Uterus (tissue), 4 donors: Measurements from ENCODE around the gene ZSCAN22. TPM values are rescaled to one million over a fixed set of nuclear protein-coding genes. Genes with fewer than 3 reads are reported as not detected.

ENCODE experiments used
- DNase-seq, 2 donors: peaks; one replicate each; pipeline ENCODE4 v3.0.0-alpha.2; 2019 to 2020
- H3K27ac ChIP-seq, 2 donors: fragments of 200-600 bp; sonication (generic); 1 replicate in 1 of 2; 2 replicates in 1 of 2; pipeline ENCODE4 v1.5.1; 2016 to 2018
- H3K27me3 ChIP-seq, 2 donors: fragments of 200-600 bp; sonication (generic); one replicate each; pipeline ENCODE4 v1.5.1; 2018 to 2019; ENCODE audit warnings: control low read depth in 1 of 2
- H3K36me3 ChIP-seq, 2 donors: fragments of 200-600 bp; sonication (generic); one replicate each; pipeline ENCODE4 v1.5.1; 2019; ENCODE audit warnings: control low read depth in 1 of 2
- H3K4me1 ChIP-seq, 2 donors: fragments of 200-600 bp; sonication (generic); one replicate each; pipeline ENCODE4 v1.5.1; 2018 to 2019; ENCODE audit warnings: control low read depth in 1 of 2
- H3K4me3 ChIP-seq, 2 donors: fragments of 200-600 bp; sonication (generic); 1 replicate in 1 of 2; 2 replicates in 1 of 2; pipeline ENCODE4 v1.5.1; 2018 to 2019; ENCODE audit warnings: mild to moderate bottlenecking in 1 of 2
- H3K9me3 ChIP-seq, 2 donors: fragments of 200-600 bp; sonication (generic); one replicate each; pipeline ENCODE4 v1.5.1; 2019; ENCODE audit warnings: control low read depth in 1 of 2
- POLR2A ChIP-seq, 2 donors: fragments of 450-650 bp; IDR thresholded peaks; one replicate each; pipeline ENCODE4 v1.6.1; 2016; ENCODE audit warnings: antibody characterized with exemption in 2 of 2, mild to moderate bottlenecking in 1 of 2, moderate library complexity in 1 of 2
- intact Hi-C: fragments of 100-400 bp; cut with DNase I; formaldehyde crosslinking; loops from one replicate; pipeline ENCODE4 v1.15.1; 2023; ENCODE audit warnings: low total_unique reads
- total RNA-seq, 4 donors: library from RNA; depleted of rRNA in 3 of 4; stranded (reverse); fragments of >200 nt in 3 of 4; gene quantifications; one replicate each; pipeline versions ENCODE4 v1.1.0 to v1.2.4, GENCODE V29; 2014 to 2023
- TF ChIP-seq, protein P1 (sequence below), 4 experiments: fragments of 200-600 bp in 2 of 4; fragments of 450-650 bp in 2 of 4; sonication (generic) in 2 of 4; IDR thresholded peaks; one replicate each; pipeline ENCODE4 v1.5.1; 2016 to 2019; ENCODE audit warnings: antibody characterized with exemption in 4 of 4, mild to moderate bottlenecking in 2 of 4, moderate library complexity in 1 of 4
- donor health status: DM: yes; HTN: yes; CAD: no.

Gene ZSCAN22
- total RNA-seq, 4 donors from 2014 or later = 3.9 to 5.1 (median 4.6) TPM

DNA sequence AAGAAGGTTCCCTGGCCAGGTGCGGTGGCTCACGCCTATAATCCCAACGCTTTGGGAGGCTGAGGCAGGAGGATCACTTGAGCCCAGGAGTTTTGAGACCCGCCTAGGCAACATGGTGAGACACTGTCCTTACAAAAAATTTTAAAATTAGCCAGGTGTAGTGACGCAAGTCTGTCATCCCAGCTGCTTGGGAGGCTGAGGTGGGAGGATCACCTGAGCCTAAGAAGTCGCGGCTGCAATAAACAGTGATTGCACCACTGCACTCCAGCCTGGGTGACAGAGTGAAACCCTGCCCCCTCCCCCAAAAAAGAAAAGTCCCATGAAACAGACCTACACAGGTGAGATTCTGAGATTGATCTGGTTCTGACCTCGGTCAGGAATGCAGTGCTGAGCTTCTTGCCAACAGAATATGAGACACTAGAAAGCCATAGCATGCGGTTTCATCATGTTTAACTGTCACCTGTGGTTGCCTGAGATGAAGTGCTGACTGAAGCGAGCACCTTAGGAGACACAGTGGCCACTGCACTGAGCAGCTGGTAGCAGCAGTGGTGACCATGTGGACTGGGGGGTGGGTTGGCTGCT lies 28.5 kb downstream of the ZSCAN22 start:
- no peaks in the 10 kb centered on the region for H3K27me3 ChIP-seq
- H3K9me3 ChIP-seq = no peaks in the 10 kb centered on the region
- no peak for DNase-seq
- H3K4me3 ChIP-seq = no peak overlapping the region
- TF ChIP-seq, protein P1, sequence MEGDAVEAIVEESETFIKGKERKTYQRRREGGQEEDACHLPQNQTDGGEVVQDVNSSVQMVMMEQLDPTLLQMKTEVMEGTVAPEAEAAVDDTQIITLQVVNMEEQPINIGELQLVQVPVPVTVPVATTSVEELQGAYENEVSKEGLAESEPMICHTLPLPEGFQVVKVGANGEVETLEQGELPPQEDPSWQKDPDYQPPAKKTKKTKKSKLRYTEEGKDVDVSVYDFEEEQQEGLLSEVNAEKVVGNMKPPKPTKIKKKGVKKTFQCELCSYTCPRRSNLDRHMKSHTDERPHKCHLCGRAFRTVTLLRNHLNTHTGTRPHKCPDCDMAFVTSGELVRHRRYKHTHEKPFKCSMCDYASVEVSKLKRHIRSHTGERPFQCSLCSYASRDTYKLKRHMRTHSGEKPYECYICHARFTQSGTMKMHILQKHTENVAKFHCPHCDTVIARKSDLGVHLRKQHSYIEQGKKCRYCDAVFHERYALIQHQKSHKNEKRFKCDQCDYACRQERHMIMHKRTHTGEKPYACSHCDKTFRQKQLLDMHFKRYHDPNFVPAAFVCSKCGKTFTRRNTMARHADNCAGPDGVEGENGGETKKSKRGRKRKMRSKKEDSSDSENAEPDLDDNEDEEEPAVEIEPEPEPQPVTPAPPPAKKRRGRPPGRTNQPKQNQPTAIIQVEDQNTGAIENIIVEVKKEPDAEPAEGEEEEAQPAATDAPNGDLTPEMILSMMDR (IDR thresholded peaks at IDR 0.05) = no peak
- no peak for TF ChIP-seq POLR2A (IDR thresholded peaks at IDR 0.05)
- no peaks in the 10 kb centered on the region for H3K36me3 ChIP-seq
- peaks cover 0 to 15% of the 10 kb centered on the region in 2 donors for H3K4me1 ChIP-seq
- intact Hi-C loops = no loop called here
- no peak overlapping the region for H3K27ac ChIP-seq

DNA sequence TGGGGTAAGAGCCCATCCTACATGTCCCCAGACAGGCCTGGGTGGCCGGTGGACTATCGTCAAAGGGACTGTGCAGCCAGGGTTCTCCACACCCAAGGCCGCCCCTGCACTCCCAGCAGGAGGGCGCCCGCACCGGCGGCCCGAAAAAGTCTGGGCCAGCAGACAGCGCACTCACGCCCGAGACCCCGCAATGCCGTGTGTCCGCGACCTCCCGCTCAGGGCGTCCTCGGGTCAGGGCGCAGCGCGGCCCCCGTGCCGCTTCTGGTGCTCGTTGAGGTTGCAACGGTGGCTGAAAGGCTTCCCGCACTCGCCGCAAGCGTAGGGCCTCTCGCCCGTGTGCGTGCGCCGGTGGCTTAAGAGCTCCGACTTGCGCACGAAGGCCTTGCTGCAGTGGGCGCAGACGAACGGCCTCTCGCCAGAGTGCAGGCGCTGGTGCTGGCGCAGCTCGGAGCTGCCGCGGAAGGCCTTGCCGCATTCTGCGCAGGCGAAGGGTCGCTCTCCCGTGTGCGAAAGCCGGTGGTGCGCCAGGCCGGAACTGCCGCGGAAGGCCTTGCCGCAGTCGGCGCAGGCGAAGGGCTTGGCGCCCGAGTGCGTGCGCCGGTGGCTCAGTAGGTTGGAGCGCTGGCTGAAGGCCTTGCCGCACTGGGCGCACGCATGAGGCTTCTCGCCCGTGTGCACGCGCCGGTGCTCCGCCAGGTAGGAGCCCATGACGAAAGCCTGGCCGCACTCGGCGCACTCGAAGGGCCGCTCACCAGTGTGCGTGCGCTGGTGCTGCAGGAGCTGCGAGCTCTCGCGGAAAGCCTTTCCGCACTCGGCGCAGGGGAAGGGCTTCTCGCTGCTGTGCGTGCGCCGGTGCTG lies 29.3 kb downstream of the ZSCAN22 start:
- Histone ChIP-seq H3K27me3 (no peaks in the 10 kb centered on the region), H3K9me3 (no peaks in the 10 kb centered on the region), H3K27ac (no peak overlapping the region), H3K4me1 (peaks cover 0 to 15% of the 10 kb centered on the region in 2 donors), H3K36me3 (no peaks in the 10 kb centered on the region), H3K4me3 (peak overlapping the region; percentile 14 to 20)
- TF ChIP-seq, protein P1 (IDR thresholded peaks at IDR 0.05) = no peak
- TF ChIP-seq POLR2A (IDR thresholded peaks at IDR 0.05) = no peak
- no peak for DNase-seq
- intact Hi-C loops = no loop called here

DNA sequence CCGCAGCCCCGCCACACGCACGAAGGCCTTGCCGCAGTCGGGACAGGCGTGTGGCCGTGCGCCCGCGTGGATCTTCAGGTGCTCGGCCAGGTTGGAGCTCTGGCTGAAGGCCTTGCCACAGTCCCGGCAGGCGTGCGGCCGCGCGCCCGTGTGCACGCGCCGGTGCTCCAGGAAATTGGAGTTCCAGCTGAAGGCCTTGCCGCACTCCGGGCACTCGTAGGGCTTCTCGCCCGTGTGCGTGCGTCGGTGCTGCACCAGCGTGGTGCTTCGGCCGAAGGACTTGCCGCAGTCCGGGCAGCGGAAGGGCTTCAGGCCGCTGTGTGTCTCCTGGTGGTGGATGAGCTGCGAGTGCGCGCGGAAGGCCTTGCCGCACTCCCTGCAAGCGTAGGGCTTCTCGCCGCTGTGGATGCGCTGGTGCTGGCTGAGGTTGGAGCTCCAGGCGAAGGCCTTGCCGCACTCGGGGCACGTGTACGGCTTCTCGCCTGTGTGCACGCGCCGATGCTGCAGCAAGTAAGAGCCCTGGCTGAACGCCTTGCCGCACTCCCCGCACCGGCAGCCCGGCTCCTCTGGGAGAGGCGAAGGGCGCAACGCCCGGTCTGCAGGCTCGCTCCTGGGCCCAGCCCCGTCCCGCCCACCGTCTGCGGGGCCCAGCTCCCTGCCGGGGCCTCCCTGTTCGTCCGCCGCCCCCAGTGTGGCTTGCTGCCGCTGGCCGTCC lies 30.1 kb downstream of the ZSCAN22 start:
- no peak for DNase-seq
- peak overlapping the region; percentile 14 to 20 for H3K4me3 ChIP-seq
- H3K27me3 ChIP-seq = no peaks in the 10 kb centered on the region

DNA sequence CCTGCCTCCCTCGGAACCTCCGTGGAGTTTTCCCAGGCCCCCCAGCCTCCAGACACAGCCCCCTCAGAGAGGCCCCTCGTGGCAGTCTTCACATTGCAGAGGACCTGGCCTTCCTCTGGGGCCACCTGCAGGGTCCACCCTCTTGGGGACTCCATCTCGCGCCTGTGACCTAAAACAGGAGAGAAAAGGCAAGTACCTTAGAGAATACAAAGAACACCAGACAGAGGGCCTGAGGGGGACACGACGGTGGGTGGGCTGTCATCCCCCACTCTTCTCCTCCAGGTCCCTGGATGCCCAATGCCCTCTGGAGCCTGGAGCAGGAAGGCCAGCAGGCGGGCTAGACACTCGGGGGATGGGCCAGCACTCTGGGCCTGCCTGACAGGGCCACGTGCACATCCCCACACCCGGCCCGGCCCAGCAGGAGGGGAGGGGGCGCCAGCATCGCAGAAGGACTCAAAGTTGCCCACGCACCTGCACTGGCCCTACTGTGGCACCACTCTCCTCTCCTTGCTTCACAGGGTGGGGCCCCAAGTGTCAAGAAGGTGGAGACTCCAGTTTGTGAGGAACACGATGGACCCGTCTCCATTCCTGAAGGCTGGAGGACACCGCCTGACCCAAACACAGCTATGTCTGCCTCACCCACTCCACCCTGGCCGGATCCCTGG lies 30.8 kb downstream of the ZSCAN22 start:
- no peaks in the 10 kb centered on the region for H3K9me3 ChIP-seq
- H3K27me3 ChIP-seq = no peaks in the 10 kb centered on the region
- H3K4me1 ChIP-seq = peaks cover 0 to 15% of the 10 kb centered on the region in 2 donors
- no peak overlapping the region for H3K4me3 ChIP-seq
- TF ChIP-seq POLR2A (IDR thresholded peaks at IDR 0.05) = no peak
- TF ChIP-seq, protein P1 (IDR thresholded peaks at IDR 0.05) = no peak
- no peak overlapping the region for H3K27ac ChIP-seq
- intact Hi-C loops = no loop called here
- no peak for DNase-seq
- no peaks in the 10 kb centered on the region for H3K36me3 ChIP-seq

More for the DNA sequence above, 30.1 kb downstream of the ZSCAN22 start:
- peaks cover 0 to 15% of the 10 kb centered on the region in 2 donors for H3K4me1 ChIP-seq
- H3K36me3 ChIP-seq = no peaks in the 10 kb centered on the region
- H3K9me3 ChIP-seq = no peaks in the 10 kb centered on the region
- TF ChIP-seq, protein P1 (IDR thresholded peaks at IDR 0.05) = no peak
- no peak for TF ChIP-seq POLR2A (IDR thresholded peaks at IDR 0.05)
- H3K27ac ChIP-seq = no peak overlapping the region
- intact Hi-C loops = no loop called here
